ENCODE measurements around the gene KBTBD12.
"Not testable (repeated sequence)": the region's sequence is repeated elsewhere in the genome, so short reads cannot be mapped to it uniquely, and the experiment has no call there.

KBTBD12 gene

GRCh38 chr3:127913841-127914240 lies 1.2 kb upstream of the KBTBD12 start:
- H3K36me3 ChIP-seq (ENCODE audit: control insufficient read depth, insufficient read depth, low read length); H3K79me1 ChIP-seq (ENCODE audit: low read length); H3K18ac ChIP-seq (ENCODE audit: low read length); H3K56ac ChIP-seq (ENCODE audit: low read length); H2BK5ac ChIP-seq (ENCODE audit: low read length); H3K4me3 ChIP-seq (ENCODE audit: low read length); H3K27ac ChIP-seq (ENCODE audit: low read depth, low read length); H2BK120ac ChIP-seq (ENCODE audit: low read depth, low read length); H3K9ac ChIP-seq (ENCODE audit: low read length); H3K23ac ChIP-seq (ENCODE audit: low read length); H3K4me2 ChIP-seq (ENCODE audit: low read length); H3K79me2 ChIP-seq (ENCODE audit: control insufficient read depth, insufficient read depth, low read length); H2AK5ac ChIP-seq (ENCODE audit: low read length); H3K4ac ChIP-seq (ENCODE audit: low read depth, low read length); H3K4me1 ChIP-seq (ENCODE audit: control insufficient read depth, low read depth, low read length); H2BK15ac ChIP-seq (replicated peaks; ENCODE audit: low read depth); H4K5ac ChIP-seq (ENCODE audit: low read length); DNase-seq; H4K8ac ChIP-seq (ENCODE audit: low read depth, low read length); H3K27me3 ChIP-seq (ENCODE audit: insufficient read depth, low read length, poor library complexity): not testable (repeated sequence)
- no CpG with 5 or more reads among the region's 2 CpGs for WGBS (ENCODE audit: extremely low coverage, insufficient coverage, low lambda C conversion rate)

GRCh38 chr3:127914584-127914983 lies 448 bp upstream of the KBTBD12 start:
- no peaks in the 10 kb centered on the region for H3K36me3 ChIP-seq (ENCODE audit: control insufficient read depth, insufficient read depth, low read length)
- no peak overlapping the region for H2BK15ac ChIP-seq (replicated peaks; ENCODE audit: low read depth)
- no peak overlapping the region for H2BK120ac ChIP-seq (ENCODE audit: low read depth, low read length)
- no peak overlapping the region for H3K9ac ChIP-seq (ENCODE audit: low read length)
- H3K27ac ChIP-seq (ENCODE audit: low read depth, low read length), result no peak overlapping the region
- no peaks in the 10 kb centered on the region for H3K79me2 ChIP-seq (ENCODE audit: control insufficient read depth, insufficient read depth, low read length)
- no peak overlapping the region for H3K56ac ChIP-seq (ENCODE audit: low read length)
- no peak overlapping the region for H3K4ac ChIP-seq (ENCODE audit: low read depth, low read length)
- no peaks in the 10 kb centered on the region for H3K4me1 ChIP-seq (ENCODE audit: control insufficient read depth, low read depth, low read length)
- no peak for DNase-seq
- no peak overlapping the region for H3K18ac ChIP-seq (ENCODE audit: low read length)
- H3K23ac ChIP-seq (ENCODE audit: low read length), result no peak overlapping the region
- no peak overlapping the region for H4K8ac ChIP-seq (ENCODE audit: low read depth, low read length)
- WGBS (ENCODE audit: extremely low coverage, insufficient coverage, low lambda C conversion rate), result no CpG with 5 or more reads among the region's 8 CpGs
- no peak overlapping the region for H2AK5ac ChIP-seq (ENCODE audit: low read length)
- peaks cover 2% of the 10 kb centered on the region for H3K27me3 ChIP-seq (ENCODE audit: insufficient read depth, low read length, poor library complexity)
- no peak overlapping the region for H3K4me2 ChIP-seq (ENCODE audit: low read length)
- no peak overlapping the region for H3K4me3 ChIP-seq (ENCODE audit: low read length)
- no peak overlapping the region for H4K5ac ChIP-seq (ENCODE audit: low read length)
- H2BK5ac ChIP-seq (ENCODE audit: low read length), result no peak overlapping the region
- H3K79me1 ChIP-seq (ENCODE audit: low read length), result no peaks in the 10 kb centered on the region

GRCh38 chr3:127915937-127916493 lies 983 bp downstream of the KBTBD12 start:
- Histone ChIP-seq H2AK5ac (ENCODE audit: low read length) (no peak overlapping the region), H3K4me1 (ENCODE audit: control insufficient read depth, low read depth, low read length) (no peaks in the 10 kb centered on the region), H2BK5ac (ENCODE audit: low read length) (no peak overlapping the region), H3K23ac (ENCODE audit: low read length) (no peak overlapping the region), H3K56ac (ENCODE audit: low read length) (no peak overlapping the region), H3K9ac (ENCODE audit: low read length) (no peak overlapping the region), H3K27me3 (ENCODE audit: insufficient read depth, low read length, poor library complexity) (peaks cover 2% of the 10 kb centered on the region), H2BK15ac (replicated peaks; ENCODE audit: low read depth) (no peak overlapping the region), H4K8ac (ENCODE audit: low read depth, low read length) (no peak overlapping the region), H3K4me3 (ENCODE audit: low read length) (no peak overlapping the region), H3K79me2 (ENCODE audit: control insufficient read depth, insufficient read depth, low read length) (no peaks in the 10 kb centered on the region), H4K5ac (ENCODE audit: low read length) (no peak overlapping the region), H3K79me1 (ENCODE audit: low read length) (no peaks in the 10 kb centered on the region), H3K18ac (ENCODE audit: low read length) (no peak overlapping the region), H3K4me2 (ENCODE audit: low read length) (no peak overlapping the region), H3K36me3 (ENCODE audit: control insufficient read depth, insufficient read depth, low read length) (no peaks in the 10 kb centered on the region), H3K27ac (ENCODE audit: low read depth, low read length) (no peak overlapping the region), H3K4ac (ENCODE audit: low read depth, low read length) (no peak overlapping the region), H2BK120ac (ENCODE audit: low read depth, low read length) (no peak overlapping the region)
- DNase-seq, result no peak
- WGBS (ENCODE audit: extremely low coverage, insufficient coverage, low lambda C conversion rate), result no CpG with 5 or more reads among the region's 10 CpGs

- Histone ChIP-seq H2BK15ac (replicated peaks; ENCODE audit: low read depth) (no peak overlapping the region), H2BK5ac (ENCODE audit: low read length) (no peak overlapping the region), H3K18ac (ENCODE audit: low read length) (no peak overlapping the region), H3K27me3 (ENCODE audit: insufficient read depth, low read length, poor library complexity) (peaks cover 2% of the 10 kb centered on the region), H3K4me1 (ENCODE audit: control insufficient read depth, low read depth, low read length) (no peaks in the 10 kb centered on the region), H4K8ac (ENCODE audit: low read depth, low read length) (no peak overlapping the region), H3K4me3 (ENCODE audit: low read length) (no peak overlapping the region), H3K4ac (ENCODE audit: low read depth, low read length) (no peak overlapping the region), H2AK5ac (ENCODE audit: low read length) (no peak overlapping the region), H3K56ac (ENCODE audit: low read length) (no peak overlapping the region), H3K27ac (ENCODE audit: low read depth, low read length) (no peak overlapping the region), H2BK120ac (ENCODE audit: low read depth, low read length) (no peak overlapping the region), H4K5ac (ENCODE audit: low read length) (no peak overlapping the region), H3K36me3 (ENCODE audit: control insufficient read depth, insufficient read depth, low read length) (no peaks in the 10 kb centered on the region), H3K4me2 (ENCODE audit: low read length) (no peak overlapping the region), H3K9ac (ENCODE audit: low read length) (no peak overlapping the region), H3K79me2 (ENCODE audit: control insufficient read depth, insufficient read depth, low read length) (no peaks in the 10 kb centered on the region), H3K79me1 (ENCODE audit: low read length) (no peaks in the 10 kb centered on the region), H3K23ac (ENCODE audit: low read length) (no peak overlapping the region)
- WGBS (ENCODE audit: extremely low coverage, insufficient coverage, low lambda C conversion rate), result no CpG with 5 or more reads among the region's 1 CpG
- DNase-seq, result no peak
Observed at GRCh38 chr3:127920738-127921137, 5.7 kb downstream of the KBTBD12 start.

GRCh38 chr3:127923611-127924010 lies 8.6 kb downstream of the KBTBD12 start:
- Histone ChIP-seq H3K79me1 (ENCODE audit: low read length) (no peaks in the 10 kb centered on the region), H2AK5ac (ENCODE audit: low read length) (no peak overlapping the region), H3K4me1 (ENCODE audit: control insufficient read depth, low read depth, low read length) (no peaks in the 10 kb centered on the region), H3K36me3 (ENCODE audit: control insufficient read depth, insufficient read depth, low read length) (no peaks in the 10 kb centered on the region), H3K4me2 (ENCODE audit: low read length) (no peak overlapping the region), H3K27me3 (ENCODE audit: insufficient read depth, low read length, poor library complexity) (no peaks in the 10 kb centered on the region), H4K8ac (ENCODE audit: low read depth, low read length) (no peak overlapping the region), H3K23ac (ENCODE audit: low read length) (no peak overlapping the region), H3K27ac (ENCODE audit: low read depth, low read length) (no peak overlapping the region), H3K9ac (ENCODE audit: low read length) (no peak overlapping the region), H3K56ac (ENCODE audit: low read length) (no peak overlapping the region), H2BK5ac (ENCODE audit: low read length) (no peak overlapping the region), H3K4ac (ENCODE audit: low read depth, low read length) (no peak overlapping the region), H3K4me3 (ENCODE audit: low read length) (no peak overlapping the region), H2BK120ac (ENCODE audit: low read depth, low read length) (no peak overlapping the region), H3K79me2 (ENCODE audit: control insufficient read depth, insufficient read depth, low read length) (no peaks in the 10 kb centered on the region), H3K18ac (ENCODE audit: low read length) (no peak overlapping the region), H4K5ac (ENCODE audit: low read length) (no peak overlapping the region), H2BK15ac (replicated peaks; ENCODE audit: low read depth) (no peak overlapping the region)
- no peak for DNase-seq
- WGBS (ENCODE audit: extremely low coverage, insufficient coverage, low lambda C conversion rate), result no CpG with 5 or more reads among the region's 4 CpGs

- H3K4me1 ChIP-seq (ENCODE audit: control insufficient read depth, low read depth, low read length), result no peaks in the 10 kb centered on the region
- no peaks in the 10 kb centered on the region for H3K27me3 ChIP-seq (ENCODE audit: insufficient read depth, low read length, poor library complexity)
- WGBS (ENCODE audit: extremely low coverage, insufficient coverage, low lambda C conversion rate), result no CpG with 5 or more reads among the region's 2 CpGs
- no peak for DNase-seq
- H4K8ac ChIP-seq (ENCODE audit: low read depth, low read length), result no peak overlapping the region
- H2AK5ac ChIP-seq (ENCODE audit: low read length), result no peak overlapping the region
- no peak overlapping the region for H2BK120ac ChIP-seq (ENCODE audit: low read depth, low read length)
- no peak overlapping the region for H4K5ac ChIP-seq (ENCODE audit: low read length)
- H3K79me1 ChIP-seq (ENCODE audit: low read length), result no peaks in the 10 kb centered on the region
- no peaks in the 10 kb centered on the region for H3K36me3 ChIP-seq (ENCODE audit: control insufficient read depth, insufficient read depth, low read length)
- H3K4me2 ChIP-seq (ENCODE audit: low read length), result no peak overlapping the region
- H3K27ac ChIP-seq (ENCODE audit: low read depth, low read length), result no peak overlapping the region
- no peak overlapping the region for H2BK15ac ChIP-seq (replicated peaks; ENCODE audit: low read depth)
- no peak overlapping the region for H3K18ac ChIP-seq (ENCODE audit: low read length)
- no peak overlapping the region for H3K4ac ChIP-seq (ENCODE audit: low read depth, low read length)
- no peak overlapping the region for H3K4me3 ChIP-seq (ENCODE audit: low read length)
- no peak overlapping the region for H3K56ac ChIP-seq (ENCODE audit: low read length)
- H2BK5ac ChIP-seq (ENCODE audit: low read length), result no peak overlapping the region
- no peak overlapping the region for H3K9ac ChIP-seq (ENCODE audit: low read length)
- no peaks in the 10 kb centered on the region for H3K79me2 ChIP-seq (ENCODE audit: control insufficient read depth, insufficient read depth, low read length)
- no peak overlapping the region for H3K23ac ChIP-seq (ENCODE audit: low read length)
Observed at GRCh38 chr3:127925384-127925783, 10.4 kb downstream of the KBTBD12 start.

Data from mesendoderm (in vitro differentiated cells).